ENCODE measurements around the gene COQ5. TPM values are rescaled to one million over a fixed set of nuclear protein-coding genes. Genes with fewer than 3 reads are reported as not detected.
"Not testable (repeated sequence)": the region's sequence is repeated elsewhere in the genome, so short reads cannot be mapped to it uniquely, and the experiment has no call there.

COQ5 gene
- total RNA-seq, 2 experiments from 2014 or later: 34.4 to 35.5 TPM

DNA sequence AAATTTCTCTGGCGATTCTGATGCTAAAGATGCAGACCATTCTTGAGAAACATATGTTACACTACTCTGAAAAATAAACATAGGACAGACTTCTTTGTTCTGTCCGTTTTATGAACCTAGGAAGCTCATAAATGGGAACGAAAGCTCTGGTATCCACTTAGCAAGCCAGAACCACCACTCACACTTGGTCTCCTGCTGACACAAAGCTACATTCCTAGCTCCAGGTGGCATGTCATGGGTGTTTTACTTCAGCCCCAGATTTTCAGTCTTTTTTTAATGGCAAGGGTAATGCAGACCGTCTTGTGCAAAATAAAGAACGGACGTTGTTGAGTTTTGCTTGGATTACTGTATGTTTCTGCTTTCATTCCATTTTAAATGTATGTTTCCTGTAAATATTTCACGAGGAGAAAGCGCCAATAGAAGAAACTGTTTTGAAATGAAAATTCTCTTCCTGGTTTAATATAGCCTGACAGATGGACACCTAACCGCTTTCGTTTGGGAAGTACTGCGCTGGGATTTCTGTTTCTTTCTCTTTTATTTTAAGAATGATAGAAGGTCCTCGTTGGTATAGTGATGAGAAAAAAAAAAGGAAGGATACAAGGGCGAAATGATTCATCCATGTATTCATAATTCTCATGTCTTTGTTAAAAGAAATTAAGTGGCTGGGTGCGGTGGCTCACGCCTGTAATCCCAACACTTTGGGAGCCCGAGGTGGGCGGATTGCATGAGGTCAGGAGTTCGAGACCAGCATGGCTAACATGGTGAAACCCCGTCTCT, 871 bp upstream of the COQ5 start:
- Mint-ChIP-seq H3K27ac (peak overlapping the region; percentile 100), H3K27me3 (no peaks in the 10 kb centered on the region), H3K4me1 (ENCODE audit: low read depth) (peaks cover 20% of the 10 kb centered on the region), H3K36me3 (ENCODE audit: low read depth) (peaks cover 5% of the 10 kb centered on the region), H3K9me3 (no peaks in the 10 kb centered on the region), H3K4me3 (peak overlapping the region; percentile 100)
- POLR2A ChIA-PET: interaction anchor here (1.7 kb wide), 1 partner anchor 9 kb away, joined by 9 read pairs; no protein-coding TSS in a partner anchor
- DNase-seq (peak; percentile 19), ATAC-seq (no peak)
- intact Hi-C loops (cut with micrococcal nuclease): no loop called here
- TF ChIP-seq, protein P1, sequence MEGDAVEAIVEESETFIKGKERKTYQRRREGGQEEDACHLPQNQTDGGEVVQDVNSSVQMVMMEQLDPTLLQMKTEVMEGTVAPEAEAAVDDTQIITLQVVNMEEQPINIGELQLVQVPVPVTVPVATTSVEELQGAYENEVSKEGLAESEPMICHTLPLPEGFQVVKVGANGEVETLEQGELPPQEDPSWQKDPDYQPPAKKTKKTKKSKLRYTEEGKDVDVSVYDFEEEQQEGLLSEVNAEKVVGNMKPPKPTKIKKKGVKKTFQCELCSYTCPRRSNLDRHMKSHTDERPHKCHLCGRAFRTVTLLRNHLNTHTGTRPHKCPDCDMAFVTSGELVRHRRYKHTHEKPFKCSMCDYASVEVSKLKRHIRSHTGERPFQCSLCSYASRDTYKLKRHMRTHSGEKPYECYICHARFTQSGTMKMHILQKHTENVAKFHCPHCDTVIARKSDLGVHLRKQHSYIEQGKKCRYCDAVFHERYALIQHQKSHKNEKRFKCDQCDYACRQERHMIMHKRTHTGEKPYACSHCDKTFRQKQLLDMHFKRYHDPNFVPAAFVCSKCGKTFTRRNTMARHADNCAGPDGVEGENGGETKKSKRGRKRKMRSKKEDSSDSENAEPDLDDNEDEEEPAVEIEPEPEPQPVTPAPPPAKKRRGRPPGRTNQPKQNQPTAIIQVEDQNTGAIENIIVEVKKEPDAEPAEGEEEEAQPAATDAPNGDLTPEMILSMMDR (IDR thresholded peaks at IDR 0.05): no peak
- CTCF ChIA-PET: interaction anchor here (1.3 to 1.5 kb wide), 3 partner anchors 9 to 33 kb away, joined by 3 to 4 read pairs (median 4); partner anchors contain the start of gene DYNLL1

DNA sequence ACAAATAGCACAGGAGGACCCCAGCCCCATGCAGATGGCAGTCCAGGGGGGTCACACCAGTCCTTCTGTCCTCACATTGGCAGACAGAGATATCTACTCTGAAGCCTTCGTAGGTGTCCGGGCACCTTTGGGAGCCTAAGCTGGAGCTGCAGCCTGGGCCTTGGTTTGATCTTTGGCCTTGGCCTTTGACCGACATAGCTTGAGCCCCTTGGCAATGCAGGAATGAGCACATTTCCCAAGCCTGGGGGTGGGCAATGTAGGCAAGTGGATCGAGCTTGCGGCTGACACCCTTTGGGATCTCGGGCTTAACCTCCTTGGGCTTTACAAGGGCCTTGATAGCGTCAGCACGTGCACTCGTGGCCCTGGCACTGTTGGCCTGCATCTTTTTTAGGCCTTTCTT, 6.4 kb downstream of the COQ5 start:
- H3K4me1 Mint-ChIP-seq (ENCODE audit: low read depth): peaks cover 6% of the 10 kb centered on the region

DNA sequence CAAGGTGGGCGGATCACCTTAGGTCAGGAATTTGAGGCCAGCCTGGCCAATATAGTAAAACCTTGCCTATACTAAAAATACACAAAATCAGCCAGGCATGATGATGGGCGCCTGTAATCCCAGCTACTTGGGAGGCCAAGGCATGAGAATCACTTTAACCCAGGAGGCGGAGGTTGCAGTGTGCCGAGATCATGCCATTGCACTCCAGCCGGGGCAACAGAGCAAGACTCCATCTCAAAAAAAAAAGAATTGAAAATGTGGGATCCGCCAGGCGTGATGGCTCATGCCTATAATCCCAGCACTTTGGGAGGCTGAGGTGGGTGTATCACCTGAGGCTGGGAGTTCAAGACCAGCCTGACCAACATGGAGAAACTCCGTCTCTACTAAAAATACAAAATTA, 9.6 kb downstream of the COQ5 start:
- H3K9me3 Mint-ChIP-seq; intact Hi-C loops (cut with micrococcal nuclease); H3K4me1 Mint-ChIP-seq (ENCODE audit: low read depth); POLR2A ChIA-PET; H3K27ac Mint-ChIP-seq; DNase-seq; ATAC-seq; CTCF ChIA-PET; H3K4me3 Mint-ChIP-seq; H3K27me3 Mint-ChIP-seq: not testable (repeated sequence)
- H3K36me3 Mint-ChIP-seq (ENCODE audit: low read depth): peaks cover 10% of the 10 kb centered on the region

More for the DNA sequence above, 6.4 kb downstream of the COQ5 start:
- TF ChIP-seq, protein P1 (IDR thresholded peaks at IDR 0.05): no peak
- Mint-ChIP-seq H3K9me3 (no peaks in the 10 kb centered on the region), H3K27me3 (no peaks in the 10 kb centered on the region), H3K4me3 (no peak overlapping the region), H3K36me3 (ENCODE audit: low read depth) (peaks cover 7% of the 10 kb centered on the region), H3K27ac (no peak overlapping the region)
- intact Hi-C loops (cut with micrococcal nuclease): no loop called here
- DNase-seq: no peak
- ATAC-seq: no peak
- CTCF ChIA-PET: no interaction called here
- POLR2A ChIA-PET: interaction anchor here (0.8 kb wide), 1 partner anchor 81 kb away, joined by 3 read pairs; no protein-coding TSS in a partner anchor

DNA sequence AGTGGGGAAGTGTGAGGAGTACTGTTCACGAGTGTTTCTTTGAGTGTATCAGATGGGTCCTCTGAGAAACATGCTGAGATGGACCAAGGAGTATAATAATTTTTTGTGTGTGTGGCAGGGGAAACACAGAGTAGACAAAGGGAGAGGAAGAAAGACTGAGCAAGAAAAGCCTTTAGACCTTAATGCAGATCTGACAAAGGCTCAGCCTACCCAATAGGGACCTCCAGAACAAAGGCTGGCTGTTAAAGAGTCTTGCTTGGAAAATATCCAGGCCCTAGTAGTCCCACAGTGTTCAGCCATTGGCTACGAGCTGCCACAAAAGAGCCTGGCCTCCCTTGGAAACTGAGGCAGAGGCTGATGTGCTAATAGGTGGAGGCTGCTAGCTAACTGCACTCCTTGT, 13.5 kb downstream of the COQ5 start:
- Mint-ChIP-seq H3K4me3 (no peak overlapping the region), H3K4me1 (ENCODE audit: low read depth) (no peaks in the 10 kb centered on the region), H3K27me3 (no peaks in the 10 kb centered on the region), H3K27ac (no peak overlapping the region), H3K9me3 (no peaks in the 10 kb centered on the region), H3K36me3 (ENCODE audit: low read depth) (peaks cover 10% of the 10 kb centered on the region)
- intact Hi-C loops (cut with micrococcal nuclease): no loop called here
- CTCF ChIA-PET: interaction anchor here (1.7 kb wide), 1 partner anchor 19 kb away, joined by 5 read pairs; no protein-coding TSS in a partner anchor
- POLR2A ChIA-PET: no interaction called here
- no peak for DNase-seq
- no peak for ATAC-seq
- TF ChIP-seq, protein P1 (IDR thresholded peaks at IDR 0.05): no peak

DNA sequence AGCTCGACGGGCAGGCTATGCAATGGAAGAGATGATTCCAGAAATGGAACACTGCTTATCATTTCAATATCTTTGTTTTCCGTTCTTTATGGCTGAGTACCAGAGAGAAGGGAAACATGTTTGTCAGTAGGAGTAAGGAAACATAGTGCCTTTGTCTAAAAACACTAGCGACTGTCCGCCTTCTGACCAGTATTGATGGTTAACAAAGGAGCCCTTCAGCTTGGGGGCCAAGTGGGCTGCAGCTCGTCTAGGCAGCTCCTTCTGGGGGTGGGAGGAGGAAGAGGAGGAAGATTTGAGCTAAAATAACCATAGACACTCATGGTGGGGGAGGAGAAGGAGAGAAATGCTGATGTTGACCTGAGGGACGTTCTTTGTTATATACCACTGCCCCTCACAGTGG, 15.0 kb downstream of the COQ5 start:
- Mint-ChIP-seq H3K4me1 (ENCODE audit: low read depth) (no peaks in the 10 kb centered on the region), H3K4me3 (no peak overlapping the region), H3K27ac (no peak overlapping the region), H3K9me3 (no peaks in the 10 kb centered on the region), H3K36me3 (ENCODE audit: low read depth) (peaks cover 14% of the 10 kb centered on the region), H3K27me3 (no peaks in the 10 kb centered on the region)
- TF ChIP-seq, protein P1 (IDR thresholded peaks at IDR 0.05): no peak
- no peak for ATAC-seq
- DNase-seq: no peak
- ChIA-PET CTCF (no interaction called here), POLR2A (no interaction called here)
- intact Hi-C loops (cut with micrococcal nuclease): no loop called here

Measured in activated CD8-positive, alpha-beta T cell treated with anti-CD3 and anti-CD28 coated beads for 36 hours (primary cell).